Sigmoid colon (tissue), 3 donors: ENCODE data around the gene IGFBP3.

Experiments used
- CTCF ChIP-seq, 4 experiments: fragments of 450-650 bp in 3 of 4; fragments of 200-600 bp in 1 of 4; IDR thresholded peaks; one replicate each; pipeline ENCODE4 v1.5.1; 2016 to 2019; ENCODE audit warnings: antibody characterized with exemption in 4 of 4, mild to moderate bottlenecking in 3 of 4, moderate library complexity in 2 of 4
- POLR2A ChIP-seq, 2 donors: fragments of 450-650 bp; IDR thresholded peaks; one replicate each; pipeline ENCODE4 v1.6.1; 2016; ENCODE audit warnings: antibody characterized with exemption in 2 of 2, mild to moderate bottlenecking in 2 of 2, moderate library complexity in 2 of 2

GRCh38 chr7:45910855-45911254, 10.2 kb downstream of the IGFBP3 start:
- no peak for TF ChIP-seq CTCF (IDR thresholded peaks at IDR 0.05)
- no peak for TF ChIP-seq POLR2A (IDR thresholded peaks at IDR 0.05)
